Sigmoid colon (tissue), 3 donors: ENCODE results near the gene LTA.

Experiments used
- CTCF ChIP-seq, 4 experiments: fragments of 450-650 bp in 3 of 4; fragments of 200-600 bp in 1 of 4; IDR thresholded peaks; one replicate each; pipeline ENCODE4 v1.5.1; 2016 to 2019; ENCODE audit warnings: antibody characterized with exemption in 4 of 4, mild to moderate bottlenecking in 3 of 4, moderate library complexity in 2 of 4
- POLR2A ChIP-seq, 2 donors: fragments of 450-650 bp; IDR thresholded peaks; one replicate each; pipeline ENCODE4 v1.6.1; 2016; ENCODE audit warnings: antibody characterized with exemption in 2 of 2, mild to moderate bottlenecking in 2 of 2, moderate library complexity in 2 of 2

GRCh38 chr6:31588871-31589650 lies 17.0 kb downstream of the LTA start:
- TF ChIP-seq POLR2A (IDR thresholded peaks at IDR 0.05) (no peak), CTCF (IDR thresholded peaks at IDR 0.05) (no peak)
